Thoracic aorta (tissue), 2 donors: ENCODE measurements around the gene TAS2R1. TPM values are rescaled to one million over a fixed set of nuclear protein-coding genes. Genes with fewer than 3 reads are reported as not detected.
A peak's percentile ranks its signal among the peaks of the same experiment; 100 is the strongest.

Experiments used
- ATAC-seq: fragments of 150-250 bp; one replicate; pipeline ENCODE4 v1.8.0; 2017; ENCODE audit warnings: low read depth; ENCODE audit not compliant: insufficient number of reproducible peaks, low FRiP score
- DNase-seq: peaks from one replicate; pipeline ENCODE4 v3.0.0-alpha.2; 2020; ENCODE audit warnings: low spot score
- H3K27ac ChIP-seq, 2 donors: fragments of 200-600 bp; sonication (generic); 1 replicate in 1 of 2; 2 replicates in 1 of 2; pipeline ENCODE4 v1.5.1; 2016; ENCODE audit warnings: mild to moderate bottlenecking in 2 of 2, moderate library complexity in 2 of 2
- H3K27me3 ChIP-seq: fragments of 200-600 bp; sonication (generic); replicated peaks from 2 replicates; pipeline ENCODE4 v1.6.0; 2016; ENCODE audit warnings: mild to moderate bottlenecking; ENCODE audit not compliant: insufficient read depth
- H3K36me3 ChIP-seq: fragments of 200-600 bp; sonication (generic); one replicate; pipeline ENCODE4 v1.5.1; 2016
- H3K4me1 ChIP-seq, 2 donors: fragments of 200-600 bp; sonication (generic); 1 replicate in 1 of 2; 2 replicates in 1 of 2; pipeline versions ENCODE4 v1.5.1 to v1.6.0; 2016; ENCODE audit warnings: low read depth in 2 of 2, mild to moderate bottlenecking in 1 of 2; ENCODE audit not compliant: control insufficient read depth in 1 of 2
- H3K4me3 ChIP-seq: fragments of 200-600 bp; sonication (generic); 2 replicates; pipeline ENCODE4 v1.5.1; 2016; ENCODE audit warnings: mild to moderate bottlenecking
- H3K9me3 ChIP-seq: fragments of 200-600 bp; sonication (generic); 2 replicates; pipeline ENCODE4 v1.5.1; 2016
- total RNA-seq, 2 donors: library from RNA; depleted of rRNA; stranded (reverse); fragments of >200 nt; gene quantifications; one replicate each; pipeline versions ENCODE4 v1.1.0 to v1.2.3, GENCODE V29; 2016
- TF ChIP-seq, protein P1 (sequence below): fragments of 200-600 bp; sonication (generic); IDR thresholded peaks from one replicate; pipeline ENCODE4 v1.5.1; 2019; ENCODE audit warnings: antibody characterized with exemption

Gene TAS2R1
- total RNA-seq, 2 donors from 2014 or later, result not detected

DNA sequence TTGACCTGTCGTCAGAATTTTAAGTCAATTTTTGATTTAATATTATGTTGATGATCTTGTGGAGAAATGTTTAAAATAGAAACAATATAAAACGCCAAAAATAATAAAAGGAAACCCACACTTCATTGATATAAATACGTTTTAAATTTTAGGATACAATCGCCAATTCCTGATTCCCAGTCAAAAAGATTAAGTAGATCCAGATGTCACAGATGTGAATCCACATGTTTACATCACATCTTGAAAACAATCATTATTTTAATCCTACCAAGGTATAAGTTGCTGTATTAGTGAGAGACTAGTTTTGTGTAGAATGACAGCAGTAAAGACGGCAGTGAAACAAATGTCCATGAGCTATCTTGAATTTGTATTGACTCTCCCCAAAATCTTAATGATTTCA, 4.9 kb downstream of the TAS2R1 start:
- ATAC-seq (no peak), DNase-seq (no peak)
- TF ChIP-seq, protein P1, sequence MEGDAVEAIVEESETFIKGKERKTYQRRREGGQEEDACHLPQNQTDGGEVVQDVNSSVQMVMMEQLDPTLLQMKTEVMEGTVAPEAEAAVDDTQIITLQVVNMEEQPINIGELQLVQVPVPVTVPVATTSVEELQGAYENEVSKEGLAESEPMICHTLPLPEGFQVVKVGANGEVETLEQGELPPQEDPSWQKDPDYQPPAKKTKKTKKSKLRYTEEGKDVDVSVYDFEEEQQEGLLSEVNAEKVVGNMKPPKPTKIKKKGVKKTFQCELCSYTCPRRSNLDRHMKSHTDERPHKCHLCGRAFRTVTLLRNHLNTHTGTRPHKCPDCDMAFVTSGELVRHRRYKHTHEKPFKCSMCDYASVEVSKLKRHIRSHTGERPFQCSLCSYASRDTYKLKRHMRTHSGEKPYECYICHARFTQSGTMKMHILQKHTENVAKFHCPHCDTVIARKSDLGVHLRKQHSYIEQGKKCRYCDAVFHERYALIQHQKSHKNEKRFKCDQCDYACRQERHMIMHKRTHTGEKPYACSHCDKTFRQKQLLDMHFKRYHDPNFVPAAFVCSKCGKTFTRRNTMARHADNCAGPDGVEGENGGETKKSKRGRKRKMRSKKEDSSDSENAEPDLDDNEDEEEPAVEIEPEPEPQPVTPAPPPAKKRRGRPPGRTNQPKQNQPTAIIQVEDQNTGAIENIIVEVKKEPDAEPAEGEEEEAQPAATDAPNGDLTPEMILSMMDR, result no peak
- Histone ChIP-seq H3K4me3 (no peak overlapping the region), H3K27ac (no peak overlapping the region), H3K4me1 (peaks cover 9 to 25% of the 10 kb centered on the region in 2 donors), H3K9me3 (no peaks in the 10 kb centered on the region), H3K36me3 (no peaks in the 10 kb centered on the region), H3K27me3 (no peaks in the 10 kb centered on the region)

DNA sequence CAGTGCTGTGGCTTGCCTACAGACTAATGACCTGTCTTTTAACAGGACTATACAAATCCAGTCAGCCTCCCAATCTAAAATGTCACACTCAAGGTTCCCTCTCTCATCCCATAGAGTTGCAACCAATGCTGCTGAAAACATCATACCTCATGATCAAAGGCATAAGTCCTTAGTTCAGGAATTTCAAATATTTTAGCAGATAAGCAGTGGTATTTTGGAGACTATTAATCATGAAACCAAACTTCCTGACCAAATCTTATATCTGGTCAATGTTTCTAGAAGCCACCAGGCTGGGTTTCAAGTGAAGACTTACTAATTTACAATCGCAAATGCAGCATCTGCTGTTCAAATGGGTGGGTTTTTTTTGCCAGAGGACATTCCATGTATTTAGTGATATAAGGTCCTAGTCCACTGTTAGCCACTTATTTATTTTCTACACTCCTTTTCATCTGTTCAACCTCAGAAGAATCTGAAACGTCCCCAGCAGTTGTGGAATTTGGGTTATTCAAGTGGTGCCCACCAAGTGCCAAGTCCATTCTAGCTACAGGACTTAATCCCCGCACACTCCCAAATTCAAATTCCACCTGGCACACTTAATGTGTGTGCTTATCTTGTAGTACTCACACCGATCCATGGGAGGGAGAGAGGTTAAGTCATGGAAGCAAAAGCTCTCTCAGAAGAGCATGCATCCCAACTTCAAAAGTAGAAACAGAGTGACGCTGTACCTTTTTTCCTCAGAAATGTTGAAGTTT, 5.8 kb downstream of the TAS2R1 start:
- Histone ChIP-seq H3K9me3 (no peaks in the 10 kb centered on the region), H3K4me1 (peaks cover 9 to 25% of the 10 kb centered on the region in 2 donors), H3K27ac (no peak overlapping the region), H3K36me3 (no peaks in the 10 kb centered on the region), H3K27me3 (no peaks in the 10 kb centered on the region), H3K4me3 (no peak overlapping the region)
- TF ChIP-seq, protein P1, result no peak
- DNase-seq (no peak), ATAC-seq (no peak)

DNA sequence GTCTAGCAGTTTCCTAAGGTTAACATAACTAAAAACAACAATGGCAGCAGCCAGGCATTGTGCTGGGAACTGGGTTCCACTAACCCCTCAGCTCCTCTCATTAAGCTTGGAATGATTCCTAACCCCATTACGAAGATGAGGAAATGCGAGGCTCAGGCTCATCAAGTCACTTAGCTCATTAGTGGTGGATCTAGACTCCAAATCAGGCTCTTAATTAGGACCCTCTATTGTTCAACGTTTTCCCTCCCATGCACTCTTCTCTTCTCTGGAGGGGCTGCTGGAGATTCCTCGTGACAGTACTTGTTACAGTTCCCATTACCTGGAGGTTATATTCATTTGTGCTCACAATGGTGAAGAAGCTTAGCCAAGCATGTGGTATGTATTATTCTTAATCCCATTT, 6.5 kb downstream of the TAS2R1 start:
- no peak overlapping the region for H3K4me3 ChIP-seq
- no peak overlapping the region for H3K27ac ChIP-seq
- no peaks in the 10 kb centered on the region for H3K27me3 ChIP-seq
- DNase-seq (no peak), ATAC-seq (no peak)
- H3K4me1 ChIP-seq, result peaks cover 9 to 25% of the 10 kb centered on the region in 2 donors
- no peaks in the 10 kb centered on the region for H3K36me3 ChIP-seq
- H3K9me3 ChIP-seq, result no peaks in the 10 kb centered on the region
- TF ChIP-seq, protein P1, result no peak

DNA sequence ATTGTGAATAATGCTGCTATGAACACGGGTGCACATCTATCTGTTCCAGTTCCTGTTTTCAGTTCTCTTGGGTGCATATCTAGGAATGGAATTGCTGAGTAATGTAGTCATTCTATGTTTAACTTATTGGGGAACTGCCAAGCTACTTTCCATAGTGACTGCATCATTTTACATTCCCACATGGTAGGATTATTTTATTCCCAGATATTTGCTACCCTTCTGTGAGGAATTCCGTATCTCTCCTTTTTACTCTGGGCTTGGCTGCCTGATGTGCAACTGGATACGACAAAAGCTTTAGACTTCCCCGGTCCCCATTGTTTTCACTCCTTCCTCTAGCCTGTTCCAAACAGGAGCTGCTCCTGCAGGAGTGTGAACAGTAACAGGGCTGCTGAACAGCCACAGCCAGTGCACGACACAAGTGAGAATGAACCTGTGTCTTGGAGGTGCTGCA, 7.2 kb downstream of the TAS2R1 start:
- H3K9me3 ChIP-seq, result no peaks in the 10 kb centered on the region
- H3K4me1 ChIP-seq, result peaks cover 9 to 25% of the 10 kb centered on the region in 2 donors
- no peak overlapping the region for H3K27ac ChIP-seq
- no peak for ATAC-seq
- no peaks in the 10 kb centered on the region for H3K36me3 ChIP-seq
- no peaks in the 10 kb centered on the region for H3K27me3 ChIP-seq
- TF ChIP-seq, protein P1, result no peak
- no peak overlapping the region for H3K4me3 ChIP-seq
- DNase-seq, result no peak

DNA sequence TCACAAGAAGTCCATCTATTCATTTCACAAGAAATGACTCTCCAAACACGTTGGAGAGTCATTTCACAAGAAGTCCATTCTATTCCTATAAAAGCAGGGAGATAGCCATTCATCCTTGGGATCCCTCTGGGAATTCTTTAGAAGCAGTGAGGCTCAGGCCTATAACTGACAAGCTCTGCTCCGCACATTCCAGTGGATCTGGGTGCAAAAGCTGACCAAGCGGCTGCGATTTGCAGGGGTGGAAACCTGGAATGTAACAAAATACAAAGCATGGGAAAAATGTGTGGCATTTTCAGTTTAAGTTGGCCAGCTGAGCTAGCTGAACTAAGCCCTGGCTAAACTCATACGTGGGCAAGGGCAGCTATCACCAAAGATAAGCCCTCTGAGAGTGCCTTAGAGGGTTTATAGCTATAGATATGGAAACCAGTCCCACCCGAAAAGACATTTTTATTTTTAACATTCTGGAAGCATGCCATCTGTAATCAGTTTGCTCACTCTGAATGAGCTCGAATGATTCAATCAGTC, 8.7 kb downstream of the TAS2R1 start:
- H3K27ac ChIP-seq, result peak overlapping the region; percentile 22 to 38
- peak overlapping the region; percentile 26 for H3K4me3 ChIP-seq
- TF ChIP-seq, protein P1, result no peak
- H3K27me3 ChIP-seq, result no peaks in the 10 kb centered on the region
- DNase-seq (no peak), ATAC-seq (no peak)
- peaks cover 9 to 25% of the 10 kb centered on the region in 2 donors for H3K4me1 ChIP-seq
- H3K9me3 ChIP-seq, result no peaks in the 10 kb centered on the region
- no peaks in the 10 kb centered on the region for H3K36me3 ChIP-seq
